ENCODE measurements around the gene FAM76B.

The FAM76B gene

DNA sequence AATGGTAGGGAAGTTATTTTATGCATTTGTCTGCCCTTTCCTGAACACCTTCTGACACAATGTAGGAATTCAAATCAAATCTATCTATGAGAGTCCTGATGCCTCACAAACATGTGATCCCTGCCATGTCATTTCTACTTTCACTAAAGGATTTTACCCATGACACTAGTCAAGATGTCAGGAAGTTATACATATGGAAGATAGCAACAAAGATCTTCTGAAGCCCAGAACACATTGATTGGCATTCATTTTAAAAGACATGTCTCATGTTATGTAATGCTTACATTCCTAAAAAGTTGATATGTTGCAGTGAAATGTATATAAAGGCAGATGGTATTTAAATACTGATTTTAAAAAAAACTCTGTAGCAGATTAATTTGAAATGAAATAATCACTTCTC, 61.5 kb downstream of the FAM76B start:
- no peak for DNase-seq

DNA sequence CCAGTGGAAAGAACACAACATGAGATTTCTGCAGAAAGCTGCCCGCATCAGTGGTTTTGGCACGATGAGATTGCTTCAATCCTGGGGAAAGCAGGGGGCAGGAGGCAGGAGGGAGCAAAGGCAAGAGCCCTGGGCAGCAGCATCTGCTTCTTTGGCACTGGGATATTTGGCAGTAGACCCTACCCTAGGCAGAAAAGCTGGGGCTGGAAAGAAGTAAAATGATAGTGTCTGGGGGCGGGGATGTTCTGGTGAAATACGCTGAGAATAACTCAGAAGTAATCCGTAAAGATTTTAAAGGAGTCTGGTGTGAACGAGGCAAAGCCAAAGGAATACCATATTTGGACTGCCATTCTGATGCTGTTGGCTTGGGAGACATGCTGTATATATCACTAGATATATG, 62.0 kb downstream of the FAM76B start:
- DNase-seq = no peak

DNA sequence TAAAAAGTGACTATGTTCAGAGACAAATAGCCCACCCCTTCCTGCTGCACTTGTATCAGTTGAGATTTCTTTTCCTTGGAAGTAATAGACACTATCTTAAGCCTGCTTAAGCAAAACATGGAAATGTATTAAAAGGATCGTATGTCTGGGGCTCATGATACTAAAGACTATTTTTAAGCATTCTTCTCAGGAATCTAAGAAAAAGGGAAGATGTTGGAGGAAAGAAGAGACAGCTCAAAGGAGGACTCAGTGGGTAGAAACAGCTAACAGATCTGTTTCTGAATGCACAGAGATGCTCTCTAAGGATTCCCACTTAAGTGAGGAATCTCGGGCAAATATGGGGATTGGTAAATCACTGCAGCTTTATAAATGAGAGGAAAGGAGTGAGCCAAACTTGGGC, 62.5 kb downstream of the FAM76B start:
- no peak for DNase-seq

DNA sequence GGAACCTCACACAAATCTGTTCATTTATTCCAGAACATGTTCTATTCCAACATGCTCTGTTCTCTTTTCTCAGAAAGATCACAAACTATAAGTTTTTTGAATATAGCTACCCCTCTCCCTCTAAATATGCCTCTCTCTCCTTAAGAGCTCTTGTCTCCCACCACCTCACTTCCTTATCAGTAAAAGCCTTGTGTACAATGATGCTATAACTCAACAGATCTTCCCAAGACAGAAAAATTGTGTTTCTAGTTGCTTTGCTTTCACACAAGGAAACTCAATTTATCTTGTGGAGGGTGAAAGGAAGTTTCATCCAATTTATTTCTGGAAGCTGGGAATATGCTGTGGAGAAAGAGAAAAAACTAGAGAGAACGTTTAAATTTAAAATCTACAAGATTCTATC, 64.4 kb downstream of the FAM76B start:
- DNase-seq = no peak

DNA sequence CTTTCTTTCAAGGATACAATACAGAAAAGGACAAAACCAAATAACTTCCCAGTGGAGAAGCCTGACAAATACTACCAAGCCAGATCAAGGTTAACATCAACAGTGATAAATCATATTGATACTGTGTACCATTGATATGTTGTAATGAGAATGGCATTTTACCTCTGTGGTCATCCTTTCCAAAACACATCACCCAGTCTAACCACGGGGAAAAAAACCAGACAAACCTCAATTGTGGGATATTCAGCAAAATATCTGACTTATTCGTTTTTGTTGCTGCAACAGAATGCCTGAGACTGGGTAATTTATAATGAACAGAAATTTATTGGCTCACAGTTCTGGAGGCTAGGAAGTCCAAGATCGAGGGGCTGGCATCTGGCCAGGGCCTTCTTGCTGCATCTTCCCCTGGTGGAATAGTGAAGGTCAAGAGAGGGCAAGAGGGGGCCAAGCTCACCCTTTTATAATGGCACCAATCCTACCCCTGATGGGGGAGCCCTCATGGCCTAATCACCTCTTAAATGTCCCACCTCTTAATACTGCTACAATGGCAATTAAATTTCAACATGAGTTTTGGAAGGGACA, 66.1 kb downstream of the FAM76B start:
- no peak for DNase-seq

DNA sequence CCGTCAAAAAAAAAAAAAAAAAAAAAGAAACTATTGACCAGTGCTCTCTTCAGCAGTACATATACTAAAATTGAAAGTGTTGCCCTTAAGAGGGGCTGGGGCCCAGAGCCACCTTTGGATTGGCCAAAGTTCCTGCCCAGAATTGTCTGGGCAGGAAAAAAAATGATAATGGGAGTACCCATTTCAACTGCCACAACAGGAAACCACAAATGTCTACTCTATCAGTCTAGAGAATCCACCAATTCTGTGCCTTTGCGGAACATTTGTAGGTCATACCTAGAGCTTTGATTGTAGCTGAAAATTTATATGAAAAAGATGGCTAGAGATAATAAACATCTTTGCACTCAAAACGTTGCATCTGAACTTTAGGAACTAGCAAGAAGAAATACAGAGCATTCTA, 69.4 kb downstream of the FAM76B start:
- no peak for DNase-seq

Measured in activated T-cell treated with anti-CD3 and anti-CD28 coated beads, Interleukin-2, amount 50 U/mL, for 1 hour (primary cell).